Mucosa of rectum (tissue), 2 donors: ENCODE results near the gene ZNF775.
A peak's percentile ranks its signal among the peaks of the same experiment; 100 is the strongest.
"Not testable (repeated sequence)": the region's sequence is repeated elsewhere in the genome, so short reads cannot be mapped to it uniquely, and the experiment has no call there.

Experiments
- H3K27ac ChIP-seq, 2 donors: one replicate each; pipeline ENCODE4 v1.7.0; 2013; ENCODE audit warnings: inconsistent platforms in 2 of 2, low read depth in 2 of 2, low read length in 2 of 2
- H3K27me3 ChIP-seq, 2 donors: one replicate each; pipeline ENCODE4 v1.7.0; 2013; ENCODE audit warnings: low read length in 2 of 2; ENCODE audit not compliant: control insufficient read depth in 2 of 2, insufficient read depth in 2 of 2
- H3K36me3 ChIP-seq, 2 donors: one replicate each; pipeline ENCODE4 v1.7.0; 2013; ENCODE audit warnings: low read length in 2 of 2; ENCODE audit not compliant: control insufficient read depth in 2 of 2, insufficient read depth in 2 of 2
- H3K4me1 ChIP-seq, 2 donors: one replicate each; pipeline ENCODE4 v1.7.0; 2013; ENCODE audit warnings: low read length in 2 of 2, mild to moderate bottlenecking in 1 of 2; ENCODE audit not compliant: control insufficient read depth in 2 of 2, insufficient read depth in 2 of 2
- H3K4me3 ChIP-seq, 2 donors: one replicate each; pipeline ENCODE4 v1.7.0; 2013; ENCODE audit warnings: low read length in 2 of 2
- H3K9ac ChIP-seq, 2 donors: one replicate each; pipeline ENCODE4 v1.7.0; 2013; ENCODE audit warnings: low read length in 2 of 2, low read depth in 1 of 2, mild to moderate bottlenecking in 1 of 2
- H3K9me3 ChIP-seq, 2 donors: one replicate each; pipeline ENCODE4 v1.7.0; 2013; ENCODE audit warnings: low read length in 2 of 2; ENCODE audit not compliant: control insufficient read depth in 2 of 2
- donor health status: healthy.
- donor health status: Normal muscosa, but diverticular disease.

The ZNF775 gene

GRCh38 chr7:150381096-150381495 is 2.0 kb downstream of the ZNF775 start:
- Histone ChIP-seq H3K27me3 (no peaks in the 10 kb centered on the region), H3K27ac (peak overlapping the region in 1 of 2 donors; percentile 88), H3K9me3 (no peaks in the 10 kb centered on the region), H3K4me1 (peaks cover 68 to 69% of the 10 kb centered on the region in 2 donors), H3K36me3 (no peaks in the 10 kb centered on the region), H3K4me3 (no peak overlapping the region), H3K9ac (no peak overlapping the region)

GRCh38 chr7:150381785-150382122 is 2.6 kb downstream of the ZNF775 start:
- peak overlapping the region in 1 of 2 donors; percentile 45 for H3K9ac ChIP-seq

GRCh38 chr7:150382123-150382843 is 3.2 kb downstream of the ZNF775 start:
- H3K36me3 ChIP-seq, result no peaks in the 10 kb centered on the region
- H3K9me3 ChIP-seq, result no peaks in the 10 kb centered on the region
- H3K9ac ChIP-seq, result peak overlapping the region; percentile 41 to 45
- H3K27me3 ChIP-seq, result no peaks in the 10 kb centered on the region
- peaks cover 56 to 61% of the 10 kb centered on the region in 2 donors for H3K4me1 ChIP-seq
- peak overlapping the region; percentile 80 to 81 for H3K27ac ChIP-seq
- H3K4me3 ChIP-seq, result peak overlapping the region; percentile 17 to 49

More at GRCh38 chr7:150381785-150382122, 2.6 kb downstream of the ZNF775 start:
- Histone ChIP-seq H3K9me3 (no peaks in the 10 kb centered on the region), H3K36me3 (no peaks in the 10 kb centered on the region), H3K27me3 (no peaks in the 10 kb centered on the region), H3K4me3 (peak overlapping the region; percentile 17 to 49), H3K4me1 (peaks cover 61 to 64% of the 10 kb centered on the region in 2 donors), H3K27ac (peak overlapping the region; percentile 80 to 81)

- Histone ChIP-seq H3K4me1 (peaks cover 52 to 55% of the 10 kb centered on the region in 2 donors), H3K9me3 (no peaks in the 10 kb centered on the region), H3K27me3 (no peaks in the 10 kb centered on the region), H3K9ac (peak overlapping the region; percentile 41 to 45), H3K36me3 (no peaks in the 10 kb centered on the region), H3K4me3 (peak overlapping the region; percentile 17 to 49), H3K27ac (peak overlapping the region; percentile 84 to 90)
Measured at GRCh38 chr7:150382844-150383225, 3.7 kb downstream of the ZNF775 start.

- H3K4me3 ChIP-seq, result peak overlapping the region; percentile 28 to 48
- peak overlapping the region; percentile 20 to 45 for H3K9ac ChIP-seq
Measured at GRCh38 chr7:150383710-150384397, 4.7 kb downstream of the ZNF775 start.

GRCh38 chr7:150384406-150385301 is 5.5 kb downstream of the ZNF775 start:
- H3K4me3 ChIP-seq, result peak overlapping the region in 1 of 2 donors; percentile 3
- H3K9me3 ChIP-seq, result no peaks in the 10 kb centered on the region
- H3K9ac ChIP-seq, result peak overlapping the region; percentile 32 to 45
- peaks cover 43 to 54% of the 10 kb centered on the region in 2 donors for H3K4me1 ChIP-seq
- H3K27me3 ChIP-seq, result no peaks in the 10 kb centered on the region
- H3K27ac ChIP-seq, result peak overlapping the region; percentile 84 to 90
- H3K36me3 ChIP-seq, result no peaks in the 10 kb centered on the region

More at GRCh38 chr7:150383710-150384397, 4.7 kb downstream of the ZNF775 start:
- no peaks in the 10 kb centered on the region for H3K9me3 ChIP-seq
- H3K4me1 ChIP-seq, result peaks cover 43 to 51% of the 10 kb centered on the region in 2 donors
- no peaks in the 10 kb centered on the region for H3K27me3 ChIP-seq
- H3K36me3 ChIP-seq, result no peaks in the 10 kb centered on the region
- H3K27ac ChIP-seq, result peak overlapping the region; percentile 84 to 90

GRCh38 chr7:150385302-150385723 is 6.2 kb downstream of the ZNF775 start:
- Histone ChIP-seq H3K36me3 (no peaks in the 10 kb centered on the region), H3K4me3 (no peak overlapping the region), H3K27me3 (no peaks in the 10 kb centered on the region), H3K27ac (no peak overlapping the region), H3K9me3 (no peaks in the 10 kb centered on the region), H3K9ac (no peak overlapping the region), H3K4me1 (peaks cover 37 to 48% of the 10 kb centered on the region in 2 donors)

GRCh38 chr7:150385884-150386283 is 6.8 kb downstream of the ZNF775 start:
- not testable (repeated sequence) for H3K9me3 ChIP-seq, H3K9ac ChIP-seq, H3K27me3 ChIP-seq, H3K36me3 ChIP-seq, H3K4me3 ChIP-seq, H3K27ac ChIP-seq
- H3K4me1 ChIP-seq, result peaks cover 31 to 44% of the 10 kb centered on the region in 2 donors

DNA sequence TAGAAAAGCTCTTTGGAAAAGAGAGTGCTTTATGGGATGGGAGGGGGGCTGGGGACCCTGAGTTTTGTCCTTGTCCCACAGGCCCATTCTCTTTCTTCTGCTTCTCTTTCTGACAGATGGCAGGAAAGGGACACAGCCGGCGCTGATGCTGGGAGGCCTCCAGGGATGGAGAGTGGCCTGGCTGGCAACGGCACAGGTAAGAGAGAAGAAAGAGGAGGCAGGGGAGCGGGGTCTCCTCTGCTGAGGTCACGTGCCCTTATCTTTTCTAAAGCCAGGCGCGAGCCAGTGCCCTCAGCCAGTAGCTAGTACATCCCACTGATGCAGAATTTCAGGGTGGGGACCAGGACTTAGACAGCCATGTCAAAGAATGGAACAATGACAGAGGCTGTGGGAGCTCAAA is 9.2 kb downstream of the ZNF775 start:
- H3K27ac ChIP-seq, result no peak overlapping the region
- H3K4me3 ChIP-seq, result no peak overlapping the region

More for the DNA sequence above, 9.2 kb downstream of the ZNF775 start:
- Histone ChIP-seq H3K36me3 (peaks cover 0 to 2% of the 10 kb centered on the region in 2 donors), H3K9me3 (no peaks in the 10 kb centered on the region), H3K9ac (no peak overlapping the region), H3K4me1 (peaks cover 22 to 31% of the 10 kb centered on the region in 2 donors), H3K27me3 (no peaks in the 10 kb centered on the region)
